Fibroblast of lung (primary cell): Measurements from ENCODE around the gene GMPR2. TPM values are rescaled to one million over a fixed set of nuclear protein-coding genes. Genes with fewer than 3 reads are reported as not detected.

ENCODE experiments used
- DNase-seq, 2 donors: peaks; one replicate each; pipeline versions ENCODE4 v3.0.0 to v3.0.0-alpha.2; 2010; ENCODE audit warnings: low read depth in 2 of 2
- H2AFZ ChIP-seq: 2 replicates; pipeline ENCODE4 v1.5.1; 2012; ENCODE audit warnings: low read length, control low read depth, inconsistent platforms
- H3K27ac ChIP-seq: 2 replicates; pipeline ENCODE4 v1.5.1; 2011; ENCODE audit warnings: low read length, control low read depth; ENCODE audit not compliant: insufficient read depth
- H3K27me3 ChIP-seq: 2 replicates; pipeline ENCODE4 v1.5.1; 2011; ENCODE audit warnings: mild to moderate bottlenecking, low read length; ENCODE audit not compliant: control insufficient read depth, insufficient read depth
- H3K36me3 ChIP-seq: 2 replicates; pipeline ENCODE4 v1.5.1; 2011; ENCODE audit warnings: low read length; ENCODE audit not compliant: control insufficient read depth, insufficient read depth
- H3K4me1 ChIP-seq: 2 replicates; pipeline ENCODE4 v1.5.1; 2011; ENCODE audit warnings: low read length; ENCODE audit not compliant: control insufficient read depth, insufficient read depth; ENCODE audit errors: extremely low read depth
- H3K4me2 ChIP-seq: 2 replicates; pipeline ENCODE4 v1.5.1; 2011; ENCODE audit warnings: low read length, control low read depth; ENCODE audit not compliant: insufficient read depth; ENCODE audit errors: extremely low read depth
- H3K4me3 ChIP-seq, 4 experiments: fragments of 200-600 bp in 1 of 4; sonication (generic) in 1 of 4; replicated peaks in 1 of 4; 2 replicates each; pipeline ENCODE4 v1.5.1; 2011 to 2016; ENCODE audit warnings: low read length in 4 of 4, low read depth in 3 of 4, mild to moderate bottlenecking in 3 of 4, control low read depth in 2 of 4, inconsistent platforms in 1 of 4, mixed read lengths in 1 of 4; ENCODE audit not compliant: insufficient read depth in 1 of 4; ENCODE audit errors: control extremely low read depth in 1 of 4
- H3K79me2 ChIP-seq: 2 replicates; pipeline ENCODE4 v1.5.1; 2012; ENCODE audit warnings: mild to moderate bottlenecking, low read length, inconsistent platforms; ENCODE audit not compliant: control insufficient read depth, insufficient read depth
- H3K9ac ChIP-seq: 2 replicates; pipeline ENCODE4 v1.5.1; 2011; ENCODE audit warnings: mild to moderate bottlenecking, low read length, control low read depth; ENCODE audit not compliant: insufficient read depth
- H3K9me3 ChIP-seq: 2 replicates; pipeline ENCODE4 v1.5.1; 2012; ENCODE audit warnings: low read depth, low read length; ENCODE audit not compliant: control insufficient read depth, insufficient read depth
- H4K20me1 ChIP-seq: 2 replicates; pipeline ENCODE4 v1.5.1; 2011; ENCODE audit warnings: low read length; ENCODE audit not compliant: control insufficient read depth, insufficient read depth; ENCODE audit errors: extremely low read depth
- CTCF ChIP-seq, 2 donors: IDR thresholded peaks in 1 of 2; conservative IDR thresholded peaks in 1 of 2; 1 replicate in 1 of 2; 2 replicates in 1 of 2; pipeline ENCODE4 v1.5.1; 2011 to 2012; ENCODE audit warnings: low read length in 2 of 2, control low read depth in 1 of 2, inconsistent platforms in 1 of 2, low read depth in 1 of 2, mild to moderate bottlenecking in 1 of 2
- EZH2 ChIP-seq: IDR thresholded peaks from 2 replicates; pipeline ENCODE4 v1.5.1; 2012; ENCODE audit warnings: low read length, control low read depth, mild to moderate bottlenecking; ENCODE audit errors: missing control alignments
- polyA minus RNA-seq: library from RNA; depleted of rRNA, polyadenylated mRNA; stranded (reverse); fragments of >200 nt; gene quantifications from 2 replicates; pipeline ENCODE4 v1.2.3, GENCODE V29; 2011; ENCODE audit warnings: low replicate concordance
- polyA plus RNA-seq, 2 donors: library from polyadenylated mRNA; depleted of rRNA in 1 of 2; stranded (reverse) in 1 of 2; unstranded in 1 of 2; fragments of >200 nt; gene quantifications; 2 replicates each; pipeline ENCODE4 v1.2.1, GENCODE V29; 2011 to 2012; ENCODE audit warnings: missing spikeins in 1 of 2
- total RNA-seq: library from RNA; depleted of rRNA; stranded (reverse); fragments of >200 nt; gene quantifications from 2 replicates; pipeline ENCODE4 v1.2.1, GENCODE V29; 2014

GMPR2 gene
- total RNA-seq (128 and 147 TPM in 2 replicates), polyA plus RNA-seq (68.3 and 80.2 TPM in 2 replicates), polyA minus RNA-seq (103 and 105 TPM in 2 replicates)
- polyA plus RNA-seq (2012), result 58.3 and 63.9 TPM in 2 replicates

- peak within 1 kb of the TSS; percentile 76 for H3K9ac ChIP-seq
- H3K27ac ChIP-seq, result peak within 1 kb of the TSS; percentile 89
- no peaks in the 10 kb centered on the region for H3K9me3 ChIP-seq
- H3K4me2 ChIP-seq, result peak within 1 kb of the TSS; percentile 100
- H3K36me3 ChIP-seq, result peaks cover 16% of the 10 kb centered on the region
- peak within 1 kb of the TSS; percentile 96 for H2AFZ ChIP-seq
- H4K20me1 ChIP-seq, result no peaks in the 10 kb centered on the region
- peaks cover 57% of the 10 kb centered on the region for H3K79me2 ChIP-seq
- peak within 1 kb of the TSS; percentile 66 to 82 (median 73) for H3K4me3 ChIP-seq
- TF ChIP-seq EZH2, result no peak
- TF ChIP-seq CTCF (conservative IDR thresholded peaks at IDR 0.05 in 1 of 2, IDR thresholded peaks at IDR 0.05 in 1 of 2; ENCODE audit: low read depth in 1 of 2, low read length in 2 of 2), result no peak
- peaks cover 15% of the 10 kb centered on the region for H3K4me1 ChIP-seq
- H3K27me3 ChIP-seq, result no peaks in the 10 kb centered on the region
- DNase-seq, result no peak
These were observed at the start of gene GMPR2 for GRCh38 chr14:24232645-24233537. Gene GMPR2 (plus strand): TSS chr14:24232929. CDS start chr14:24233254, 325 bp downstream.

GRCh38 chr14:24183014-24183481 lies 49.7 kb upstream of the GMPR2 start:
- H2AFZ ChIP-seq, result no peak overlapping the region
- no peak overlapping the region for H3K4me3 ChIP-seq
- H3K4me2 ChIP-seq, result no peak overlapping the region
- H3K9me3 ChIP-seq, result no peaks in the 10 kb centered on the region
- H3K9ac ChIP-seq, result no peak overlapping the region
- peaks cover 41% of the 10 kb centered on the region for H3K36me3 ChIP-seq
- H3K27ac ChIP-seq, result no peak overlapping the region
- TF ChIP-seq EZH2, result no peak
- TF ChIP-seq CTCF (conservative IDR thresholded peaks at IDR 0.05 in 1 of 2, IDR thresholded peaks at IDR 0.05 in 1 of 2; ENCODE audit: low read depth in 1 of 2, low read length in 2 of 2), result no peak
- H3K79me2 ChIP-seq, result peaks cover 7% of the 10 kb centered on the region
- DNase-seq, result no peak
- H3K27me3 ChIP-seq, result no peaks in the 10 kb centered on the region
- H4K20me1 ChIP-seq, result no peaks in the 10 kb centered on the region
- H3K4me1 ChIP-seq, result peaks cover 4% of the 10 kb centered on the region

GRCh38 chr14:24184104-24184970 lies 48.4 kb upstream of the GMPR2 start:
- Histone ChIP-seq H2AFZ (no peak overlapping the region), H3K36me3 (peaks cover 34% of the 10 kb centered on the region), H3K9me3 (no peaks in the 10 kb centered on the region), H3K4me3 (no peak overlapping the region), H4K20me1 (no peaks in the 10 kb centered on the region), H3K4me1 (peaks cover 4% of the 10 kb centered on the region), H3K27ac (no peak overlapping the region), H3K4me2 (no peak overlapping the region), H3K27me3 (no peaks in the 10 kb centered on the region), H3K9ac (no peak overlapping the region), H3K79me2 (peaks cover 7% of the 10 kb centered on the region)
- no peak for DNase-seq
- TF ChIP-seq EZH2 (no peak), CTCF (conservative IDR thresholded peaks at IDR 0.05 in 1 of 2, IDR thresholded peaks at IDR 0.05 in 1 of 2; ENCODE audit: low read depth in 1 of 2, low read length in 2 of 2) (no peak)
